HUES48 (cell line): ENCODE data around the gene PIGM.

Source experiments
- H3K27ac ChIP-seq: one replicate; pipeline ENCODE4 v1.7.0; 2013; ENCODE audit warnings: low read depth, low read length, inconsistent platforms
- H3K27me3 ChIP-seq: 2 replicates; pipeline ENCODE4 v1.6.1; 2013; ENCODE audit warnings: mild to moderate bottlenecking, low read length; ENCODE audit not compliant: control insufficient read depth, insufficient read depth
- H3K36me3 ChIP-seq: 2 replicates; pipeline ENCODE4 v1.6.1; 2013; ENCODE audit warnings: low read length; ENCODE audit not compliant: control insufficient read depth, insufficient read depth
- H3K4me1 ChIP-seq: 2 replicates; pipeline ENCODE4 v1.6.1; 2013; ENCODE audit warnings: mild to moderate bottlenecking, low read length; ENCODE audit not compliant: control insufficient read depth, insufficient read depth
- H3K4me3 ChIP-seq: 2 replicates; pipeline ENCODE4 v1.5.1; 2013; ENCODE audit warnings: mild to moderate bottlenecking, low read depth, low read length
- H3K9ac ChIP-seq: 2 replicates; pipeline ENCODE4 v1.6.1; 2013; ENCODE audit warnings: mild to moderate bottlenecking, low read depth, low read length, moderate library complexity
- H3K9me3 ChIP-seq: 2 replicates; pipeline ENCODE4 v1.6.1; 2013; ENCODE audit warnings: low read length; ENCODE audit not compliant: control insufficient read depth, insufficient read depth

PIGM gene

DNA sequence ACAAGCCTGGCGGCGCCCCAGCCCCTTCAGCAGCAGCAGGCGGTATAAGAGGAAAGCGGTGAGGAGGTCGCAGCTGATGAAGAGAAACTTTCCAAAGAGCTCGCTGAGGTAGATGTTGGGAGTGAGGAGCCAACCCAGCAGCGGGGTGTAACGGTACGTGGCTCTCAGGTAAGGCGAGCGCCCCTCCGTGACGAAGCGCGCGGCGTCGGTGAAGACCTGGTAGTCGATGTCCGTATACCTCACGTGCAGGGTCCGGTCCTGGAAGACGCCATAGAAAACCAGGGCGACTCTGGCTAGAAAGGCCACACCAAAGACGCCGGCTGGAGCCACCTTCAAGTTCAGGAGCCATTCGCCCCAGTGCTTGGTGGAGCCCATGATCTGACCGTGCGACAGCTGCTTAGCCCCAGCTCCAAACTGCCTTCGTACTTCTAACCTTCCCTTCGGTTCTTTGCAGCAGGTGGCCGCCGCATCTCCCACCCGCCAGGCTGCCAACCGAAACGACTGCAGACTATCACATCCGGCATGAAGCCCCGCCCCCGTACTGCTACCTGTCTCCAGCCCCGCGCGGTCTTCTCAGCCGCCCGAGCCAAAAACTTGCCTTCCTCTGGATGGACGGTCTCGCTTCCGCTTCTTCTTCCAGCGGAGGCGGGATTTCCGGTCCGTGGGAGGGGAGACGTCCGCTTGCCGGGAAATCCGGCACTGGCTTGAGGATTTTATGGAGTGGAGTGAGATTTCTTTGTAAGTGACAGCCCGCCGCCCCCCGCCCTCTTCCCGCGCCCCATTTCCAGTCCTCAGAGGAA, at the start of gene PIGM:
TSS of gene PIGM (minus strand) at position 626 of the 800 bp plus-strand sequence. CDS start at position 375, 251 bp downstream.
- Histone ChIP-seq H3K36me3 (no peaks in the 10 kb centered on the region), H3K4me1 (peaks cover 7% of the 10 kb centered on the region), H3K9me3 (no peaks in the 10 kb centered on the region), H3K9ac (peak within 1 kb of the TSS; percentile 72), H3K27me3 (peaks cover 8% of the 10 kb centered on the region), H3K27ac (peak within 1 kb of the TSS; percentile 80), H3K4me3 (peak within 1 kb of the TSS; percentile 96)

GRCh38 chr1:160081261-160081936, 49.6 kb upstream of the PIGM start, which contains the start of gene KCNJ9:
KCNJ9 (plus strand) TSS chr1:160081538; CDS start chr1:160084031, 2,493 bp downstream.
- no peak within 1 kb of the TSS for H3K4me3 ChIP-seq
- no peak within 1 kb of the TSS for H3K27ac ChIP-seq
- H3K27me3 ChIP-seq, result peaks cover 62% of the 10 kb centered on the region
- H3K9ac ChIP-seq, result no peak within 1 kb of the TSS
- no peaks in the 10 kb centered on the region for H3K36me3 ChIP-seq
- no peaks in the 10 kb centered on the region; the same call in 1 of the 2 replicates for H3K4me1 ChIP-seq
- H3K9me3 ChIP-seq, result no peaks in the 10 kb centered on the region

- Histone ChIP-seq H3K27me3 (peaks cover 58% of the 10 kb centered on the region), H3K9me3 (no peaks in the 10 kb centered on the region), H3K9ac (no peak overlapping the region), H3K27ac (no peak overlapping the region), H3K36me3 (no peaks in the 10 kb centered on the region), H3K4me1 (no peaks in the 10 kb centered on the region), H3K4me3 (no peak overlapping the region)
Observed at GRCh38 chr1:160080381-160081100, 48.8 kb upstream of the PIGM start.

DNA sequence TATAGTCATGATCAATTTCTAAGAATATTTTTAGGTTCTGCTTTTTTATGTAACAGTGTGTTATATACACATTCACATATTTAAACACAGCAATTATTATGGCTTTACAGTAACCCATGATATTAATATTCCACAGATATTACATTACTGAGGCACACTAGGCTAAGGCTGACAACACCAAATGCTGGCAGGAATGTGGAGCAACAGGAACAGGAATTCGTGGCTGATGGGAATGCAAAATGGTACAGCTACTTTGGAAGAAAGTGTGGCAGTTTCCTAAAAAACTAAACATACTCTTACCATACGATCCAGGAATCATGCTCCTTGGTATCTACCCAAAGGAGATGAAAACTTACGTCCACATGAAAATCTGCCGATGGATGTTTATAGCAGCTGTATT, 47.7 kb upstream of the PIGM start:
- Histone ChIP-seq H3K9me3 (no peaks in the 10 kb centered on the region), H3K4me3 (no peak overlapping the region), H3K27ac (no peak overlapping the region), H3K27me3 (peaks cover 48% of the 10 kb centered on the region), H3K4me1 (no peaks in the 10 kb centered on the region), H3K36me3 (no peaks in the 10 kb centered on the region), H3K9ac (no peak overlapping the region)

- no peak overlapping the region for H3K4me3 ChIP-seq
- no peaks in the 10 kb centered on the region for H3K4me1 ChIP-seq
- H3K9ac ChIP-seq, result no peak overlapping the region
- H3K36me3 ChIP-seq, result no peaks in the 10 kb centered on the region
- peaks cover 43% of the 10 kb centered on the region for H3K27me3 ChIP-seq
- H3K27ac ChIP-seq, result no peak overlapping the region
- no peaks in the 10 kb centered on the region for H3K9me3 ChIP-seq
Observed at GRCh38 chr1:160078512-160079195, 46.9 kb upstream of the PIGM start.

DNA sequence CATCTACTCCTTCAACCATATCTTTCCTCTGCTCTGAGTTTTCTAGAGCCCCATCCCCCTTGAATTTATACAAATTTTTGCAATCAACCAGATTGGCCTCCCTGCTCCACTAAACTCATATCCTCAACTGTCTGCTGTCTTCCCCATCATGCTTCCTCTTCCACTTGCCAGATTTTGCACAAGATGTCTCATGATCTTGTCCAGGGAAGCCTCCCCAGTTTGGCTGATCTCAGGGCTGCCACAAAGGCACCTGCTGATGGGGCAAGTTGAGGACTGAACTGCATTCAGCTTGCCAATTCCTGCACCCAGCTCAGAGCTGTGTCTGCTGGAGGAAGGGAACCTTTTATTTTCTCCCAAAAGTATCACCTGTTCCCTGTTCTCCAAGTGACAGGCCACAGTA, 45.7 kb upstream of the PIGM start:
- H3K9ac ChIP-seq, result no peak overlapping the region
- no peak overlapping the region for H3K4me3 ChIP-seq
- H3K27ac ChIP-seq, result no peak overlapping the region
- no peaks in the 10 kb centered on the region for H3K9me3 ChIP-seq
- H3K27me3 ChIP-seq, result peaks cover 37% of the 10 kb centered on the region
- no peaks in the 10 kb centered on the region for H3K36me3 ChIP-seq
- H3K4me1 ChIP-seq, result no peaks in the 10 kb centered on the region

GRCh38 chr1:160076295-160076694, 44.5 kb upstream of the PIGM start:
- Histone ChIP-seq H3K27ac (no peak overlapping the region), H3K27me3 (peaks cover 35% of the 10 kb centered on the region), H3K9me3 (no peaks in the 10 kb centered on the region), H3K4me1 (no peaks in the 10 kb centered on the region), H3K36me3 (no peaks in the 10 kb centered on the region), H3K9ac (no peak overlapping the region), H3K4me3 (no peak overlapping the region)

GRCh38 chr1:160075836-160076235, 44.0 kb upstream of the PIGM start:
- H3K36me3 ChIP-seq, result no peaks in the 10 kb centered on the region
- H3K4me3 ChIP-seq, result no peak overlapping the region
- no peak overlapping the region for H3K27ac ChIP-seq
- no peak overlapping the region for H3K9ac ChIP-seq
- H3K27me3 ChIP-seq, result peaks cover 35% of the 10 kb centered on the region
- no peaks in the 10 kb centered on the region for H3K4me1 ChIP-seq
- no peaks in the 10 kb centered on the region for H3K9me3 ChIP-seq

DNA sequence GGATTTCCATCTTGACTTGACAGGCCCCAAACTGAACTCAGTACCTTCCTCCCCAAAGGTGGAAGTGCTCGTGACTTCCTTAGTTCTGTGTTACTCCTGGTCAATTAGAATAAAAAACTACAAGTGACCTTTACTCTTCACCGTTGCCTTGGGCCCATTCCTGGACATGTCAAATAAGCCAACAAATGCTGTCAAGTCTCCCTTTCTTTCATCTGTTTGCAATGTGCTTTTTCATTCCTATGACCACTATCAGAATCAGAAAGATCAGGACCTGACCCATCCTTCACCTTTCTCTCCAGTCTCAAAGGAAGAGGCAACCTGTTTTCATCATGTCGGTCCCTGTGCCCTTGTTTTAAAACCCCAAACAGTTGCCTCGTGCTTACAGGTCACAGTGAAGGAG, 43.1 kb upstream of the PIGM start:
- no peaks in the 10 kb centered on the region for H3K4me1 ChIP-seq
- no peak overlapping the region for H3K4me3 ChIP-seq
- peaks cover 30% of the 10 kb centered on the region for H3K27me3 ChIP-seq
- no peaks in the 10 kb centered on the region for H3K36me3 ChIP-seq
- H3K27ac ChIP-seq, result no peak overlapping the region
- H3K9ac ChIP-seq, result no peak overlapping the region
- H3K9me3 ChIP-seq, result no peaks in the 10 kb centered on the region

- peaks cover 48% of the 10 kb centered on the region for H3K27me3 ChIP-seq
- H3K9ac ChIP-seq, result no peak overlapping the region
- H3K4me1 ChIP-seq, result peaks cover 12% of the 10 kb centered on the region
Observed at GRCh38 chr1:160071289-160071688, 39.5 kb upstream of the PIGM start.

More at GRCh38 chr1:160071289-160071688, 39.5 kb upstream of the PIGM start:
- Histone ChIP-seq H3K27ac (no peak overlapping the region), H3K9me3 (no peaks in the 10 kb centered on the region), H3K4me3 (no peak overlapping the region), H3K36me3 (no peaks in the 10 kb centered on the region)
